ENCODE results near the gene TNK2.
"Not testable (repeated sequence)": the region's sequence is repeated elsewhere in the genome, so short reads cannot be mapped to it uniquely, and the experiment has no call there.

Gene TNK2

DNA sequence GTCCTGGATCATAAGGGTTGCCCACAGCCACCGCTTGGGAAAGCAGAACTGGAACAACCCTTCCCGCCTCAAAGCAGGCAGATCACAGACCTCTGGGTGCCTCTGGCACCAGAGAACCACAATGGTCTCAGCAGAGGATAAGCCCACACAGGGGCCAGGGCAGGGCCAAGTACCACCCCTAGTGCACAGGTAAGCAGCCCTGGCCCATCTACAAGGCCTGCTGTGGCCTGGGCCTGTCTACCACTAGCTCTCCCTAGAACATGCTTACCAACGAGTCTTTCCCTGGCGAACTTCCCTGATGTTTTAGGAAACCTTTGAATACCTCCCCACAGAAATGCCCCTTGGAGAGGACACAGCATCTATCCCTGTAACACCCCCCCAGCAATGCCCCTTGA, 28.3 kb downstream of the TNK2 start:
- no peaks in the 10 kb centered on the region for H3K27me3 Mint-ChIP-seq
- DNase-seq (ENCODE audit: low spot score in 2 of 2) (no peak), ATAC-seq (ENCODE audit: low read depth) (no peak)
- H3K36me3 Mint-ChIP-seq = peaks cover 11% of the 10 kb centered on the region
- no peak overlapping the region for H3K4me3 Mint-ChIP-seq
- H3K27ac Mint-ChIP-seq = no peak overlapping the region
- no peaks in the 10 kb centered on the region for H3K9me3 Mint-ChIP-seq
- peaks cover 4% of the 10 kb centered on the region for H3K4me1 Mint-ChIP-seq

DNA sequence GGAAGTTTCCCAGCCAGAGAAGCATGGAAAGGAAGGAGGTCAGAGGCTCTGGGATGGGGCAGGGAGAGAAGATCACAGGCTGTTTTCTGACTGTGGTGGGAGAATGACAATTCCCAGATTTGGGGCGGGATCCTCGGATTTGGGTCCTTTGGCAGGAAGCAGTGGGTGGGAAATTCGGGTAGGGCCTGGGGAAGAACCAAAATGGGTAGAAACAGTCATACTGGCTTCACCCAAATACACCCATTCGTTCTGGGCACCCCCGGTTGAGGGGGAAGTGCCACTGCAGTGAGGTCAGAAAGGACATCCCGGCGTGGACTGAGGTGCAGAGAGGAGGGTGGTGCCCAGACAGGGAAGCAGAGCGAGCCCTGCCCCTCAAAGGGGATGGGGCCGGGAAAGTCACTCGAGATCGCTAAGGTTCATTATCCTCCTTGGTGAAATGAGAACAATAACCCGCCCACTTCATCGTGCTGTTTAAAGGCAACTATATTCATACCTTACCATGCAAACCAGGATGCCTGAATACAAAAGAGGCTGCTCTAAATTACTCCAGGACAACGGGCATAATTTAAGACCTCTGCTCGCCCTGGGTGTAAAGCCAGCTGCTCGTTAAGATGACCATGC, 28.8 kb downstream of the TNK2 start:
- no peak for ATAC-seq (ENCODE audit: low read depth)
- no peak overlapping the region for H3K4me3 Mint-ChIP-seq
- peaks cover 4% of the 10 kb centered on the region for H3K4me1 Mint-ChIP-seq
- peaks cover 11% of the 10 kb centered on the region for H3K36me3 Mint-ChIP-seq
- H3K27ac Mint-ChIP-seq = no peak overlapping the region
- no peaks in the 10 kb centered on the region for H3K9me3 Mint-ChIP-seq
- H3K27me3 Mint-ChIP-seq = no peaks in the 10 kb centered on the region
- DNase-seq (ENCODE audit: low spot score in 2 of 2) = no peak

DNA sequence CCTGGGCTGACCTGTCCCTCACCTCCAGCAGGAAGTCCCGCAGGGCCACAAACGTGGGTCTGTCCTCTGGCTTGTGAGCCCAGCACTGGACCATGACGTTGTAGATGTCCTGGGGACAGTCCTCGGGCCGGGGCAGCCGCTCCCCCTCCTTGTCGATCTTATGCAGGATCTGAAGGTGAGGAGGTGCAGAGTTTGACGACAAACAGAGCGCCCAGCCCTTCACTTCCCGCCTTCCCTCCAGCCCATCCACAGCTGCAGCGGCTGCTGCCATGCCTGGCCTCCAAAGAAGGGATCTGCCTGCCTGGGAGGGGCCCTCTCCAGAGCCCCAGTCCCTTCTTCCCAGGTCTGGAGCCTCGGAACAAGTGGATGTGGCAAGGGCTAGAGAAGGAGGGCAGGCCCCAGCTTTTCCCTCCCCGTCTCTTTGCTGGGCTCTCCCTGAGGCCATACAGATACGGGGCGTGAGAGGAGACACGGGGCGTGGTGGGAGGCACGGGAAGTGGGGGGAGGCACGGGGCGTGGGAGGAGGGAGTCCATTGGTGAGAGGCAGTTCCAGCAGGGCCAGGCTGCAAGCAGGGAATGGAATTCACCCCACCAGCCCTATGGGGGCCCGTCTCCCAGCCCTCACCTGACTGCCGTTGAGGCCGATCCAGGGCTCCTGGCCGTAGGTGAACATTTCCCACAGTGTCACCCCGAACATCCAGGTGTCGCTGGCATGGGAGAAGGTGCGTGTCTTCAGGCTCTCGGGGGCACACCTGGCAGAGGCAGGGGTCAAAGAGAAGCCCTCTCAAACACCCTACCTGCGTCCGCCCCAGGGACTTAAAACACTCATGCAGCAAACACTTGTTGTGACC, 29.7 kb downstream of the TNK2 start:
- Mint-ChIP-seq H3K4me1 (peaks cover 4% of the 10 kb centered on the region), H3K27me3 (no peaks in the 10 kb centered on the region), H3K9me3 (no peaks in the 10 kb centered on the region), H3K27ac (no peak overlapping the region), H3K4me3 (no peak overlapping the region), H3K36me3 (peaks cover 11% of the 10 kb centered on the region)
- ATAC-seq (ENCODE audit: low read depth) (no peak), DNase-seq (ENCODE audit: low spot score in 2 of 2) (no peak)

DNA sequence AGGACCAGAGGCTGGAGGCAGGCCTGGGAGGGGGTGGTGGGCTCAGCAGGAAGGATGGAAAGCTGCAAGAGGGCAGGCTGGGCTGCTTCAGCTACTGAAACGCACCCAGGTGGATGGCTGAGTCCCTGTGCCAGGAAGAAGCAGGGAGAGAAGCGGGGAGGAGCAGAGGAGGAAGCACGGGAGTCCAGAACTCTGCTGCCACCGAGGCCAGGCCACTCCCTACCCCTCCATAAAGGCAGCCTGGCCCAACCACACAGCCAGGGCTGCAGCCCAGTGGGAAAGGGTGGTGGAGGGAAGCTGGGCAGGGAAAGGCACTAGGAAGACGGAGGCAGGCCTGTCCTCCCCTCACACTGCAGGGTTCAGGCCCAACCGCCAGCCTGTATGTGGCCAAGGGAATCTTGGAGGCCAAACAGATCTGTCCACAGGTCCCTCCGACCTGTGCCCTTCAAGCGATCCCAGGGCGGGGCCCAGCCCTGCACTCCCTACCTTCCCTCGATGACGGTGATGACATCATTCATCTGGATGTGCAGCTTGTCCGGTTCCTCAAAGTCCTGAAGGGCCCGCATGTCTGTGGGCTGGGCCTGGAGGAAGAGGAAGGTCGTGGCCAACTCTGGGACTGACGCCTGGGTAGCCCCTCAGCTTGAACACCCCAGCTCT, 30.5 kb downstream of the TNK2 start:
- Mint-ChIP-seq H3K4me1 (peaks cover 4% of the 10 kb centered on the region), H3K27me3 (no peaks in the 10 kb centered on the region), H3K4me3 (no peak overlapping the region), H3K27ac (no peak overlapping the region), H3K9me3 (no peaks in the 10 kb centered on the region), H3K36me3 (peaks cover 9% of the 10 kb centered on the region)
- ATAC-seq (ENCODE audit: low read depth) (no peak), DNase-seq (ENCODE audit: low spot score in 2 of 2) (no peak)

DNA sequence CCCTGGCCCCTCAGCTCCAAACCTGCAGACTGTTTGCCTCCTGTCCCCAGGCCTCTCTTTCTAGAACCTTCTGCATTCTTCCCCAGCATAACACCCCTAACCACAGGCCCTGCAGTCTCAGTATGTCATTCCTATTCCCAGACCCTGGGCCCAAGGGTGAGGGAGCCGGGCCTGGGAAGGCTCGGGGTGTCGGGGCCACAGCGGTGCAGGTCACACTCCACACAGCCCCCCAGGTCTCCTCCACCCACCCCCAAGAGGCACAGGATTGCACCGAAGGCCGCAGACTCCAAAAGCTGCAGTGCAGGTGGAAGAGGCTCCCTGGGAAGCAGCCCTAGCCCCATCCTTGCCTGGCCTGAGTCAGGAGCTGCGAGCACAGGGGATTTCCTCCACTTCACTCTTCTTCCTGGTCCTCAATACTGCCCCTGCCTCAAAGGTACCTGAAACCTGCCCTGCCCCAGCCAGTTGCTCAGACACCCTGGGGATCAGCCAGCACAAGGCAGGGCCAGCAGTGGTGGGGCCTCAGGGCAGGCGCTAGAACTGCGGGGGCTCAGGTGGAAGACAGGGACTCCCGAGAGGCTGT, 31.1 kb downstream of the TNK2 start:
- no peaks in the 10 kb centered on the region for H3K9me3 Mint-ChIP-seq
- H3K27ac Mint-ChIP-seq = no peak overlapping the region
- no peaks in the 10 kb centered on the region for H3K27me3 Mint-ChIP-seq
- H3K4me1 Mint-ChIP-seq = peaks cover 4% of the 10 kb centered on the region
- no peak overlapping the region for H3K4me3 Mint-ChIP-seq
- peaks cover 9% of the 10 kb centered on the region for H3K36me3 Mint-ChIP-seq
- no peak for ATAC-seq (ENCODE audit: low read depth)
- no peak for DNase-seq (ENCODE audit: low spot score in 2 of 2)

DNA sequence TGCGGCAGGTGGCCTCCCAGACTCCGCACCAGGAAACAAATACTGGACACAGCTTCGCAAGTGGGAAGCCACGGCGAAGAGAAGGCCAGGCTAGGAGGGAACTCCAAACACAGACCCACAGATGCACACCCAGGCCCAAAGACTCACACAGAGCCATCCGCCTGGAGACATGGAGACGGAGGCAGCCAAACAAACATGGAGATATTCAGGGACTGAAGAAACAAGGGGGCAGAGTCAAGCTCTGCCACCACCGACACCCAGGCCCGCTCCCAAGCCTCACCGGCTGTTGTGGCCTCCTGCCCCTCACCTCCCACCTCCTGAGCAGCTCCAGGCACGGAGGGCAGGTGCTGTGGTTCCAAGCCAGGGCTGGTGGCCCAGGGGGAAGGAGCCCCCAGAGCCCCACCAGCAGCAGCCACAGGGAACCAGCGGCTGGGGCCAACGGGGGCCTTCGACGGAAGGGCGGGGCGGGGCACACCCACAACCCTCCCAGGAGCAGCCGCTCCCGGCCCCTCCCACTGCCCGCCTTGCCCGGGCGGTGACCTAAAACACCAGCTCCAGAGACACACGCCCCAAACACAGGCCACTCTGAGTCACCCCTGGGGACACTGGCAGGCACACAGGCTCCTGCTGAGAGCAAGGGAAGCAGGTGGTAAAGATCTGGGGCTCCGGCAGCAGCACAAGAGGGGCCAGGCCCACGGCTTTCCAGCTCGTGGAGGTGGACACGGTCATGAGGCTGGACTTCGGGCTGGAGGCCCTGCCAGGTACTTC, 31.9 kb downstream of the TNK2 start:
- Mint-ChIP-seq H3K4me1 (peaks cover 4% of the 10 kb centered on the region), H3K27me3 (no peaks in the 10 kb centered on the region), H3K9me3 (no peaks in the 10 kb centered on the region), H3K27ac (no peak overlapping the region), H3K36me3 (peaks cover 9% of the 10 kb centered on the region), H3K4me3 (no peak overlapping the region)
- ATAC-seq (ENCODE audit: low read depth) = no peak
- no peak for DNase-seq (ENCODE audit: low spot score in 2 of 2)

DNA sequence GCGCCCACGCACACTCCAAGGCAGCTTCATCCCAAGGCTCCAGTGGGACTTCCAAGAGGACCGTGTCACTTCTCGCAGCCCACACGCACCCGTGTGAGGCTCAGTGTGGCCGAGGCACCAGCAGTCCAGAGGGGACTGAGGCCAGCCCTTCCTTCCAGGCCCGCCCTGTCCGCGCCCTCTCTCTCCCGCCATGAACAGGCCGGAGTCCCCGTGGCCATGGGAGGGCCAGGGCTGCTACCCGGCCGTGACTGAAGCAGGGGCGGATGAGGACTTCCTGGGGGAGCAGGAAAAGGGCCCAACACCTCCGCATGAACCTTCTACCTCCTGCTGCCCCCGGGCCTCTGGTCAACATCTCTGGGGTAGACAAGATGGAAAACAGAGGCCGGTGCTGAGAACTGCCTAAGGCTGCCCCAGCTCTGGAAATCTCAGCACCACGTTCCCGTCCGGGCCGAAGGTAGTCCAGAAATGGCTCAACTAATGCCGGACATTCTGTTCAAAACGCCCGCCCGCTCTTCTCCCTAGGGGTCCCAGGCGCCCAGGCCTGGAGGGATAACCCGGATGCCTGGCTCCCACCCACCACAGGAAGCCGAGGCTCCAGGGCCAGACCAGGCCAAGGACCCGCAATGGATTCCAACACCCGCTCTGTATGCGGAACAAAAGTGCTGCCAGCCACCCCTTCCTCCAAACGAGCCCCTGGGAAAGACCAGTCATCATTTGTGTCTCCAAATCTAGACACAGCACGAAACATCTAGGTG, 32.7 kb downstream of the TNK2 start:
- H3K9me3 Mint-ChIP-seq = no peaks in the 10 kb centered on the region
- H3K27ac Mint-ChIP-seq = no peak overlapping the region
- H3K27me3 Mint-ChIP-seq = no peaks in the 10 kb centered on the region
- peaks cover 4% of the 10 kb centered on the region for H3K4me1 Mint-ChIP-seq
- no peak overlapping the region for H3K4me3 Mint-ChIP-seq
- H3K36me3 Mint-ChIP-seq = peaks cover 9% of the 10 kb centered on the region
- ATAC-seq (ENCODE audit: low read depth) (no peak), DNase-seq (ENCODE audit: low spot score in 2 of 2) (no peak)

DNA sequence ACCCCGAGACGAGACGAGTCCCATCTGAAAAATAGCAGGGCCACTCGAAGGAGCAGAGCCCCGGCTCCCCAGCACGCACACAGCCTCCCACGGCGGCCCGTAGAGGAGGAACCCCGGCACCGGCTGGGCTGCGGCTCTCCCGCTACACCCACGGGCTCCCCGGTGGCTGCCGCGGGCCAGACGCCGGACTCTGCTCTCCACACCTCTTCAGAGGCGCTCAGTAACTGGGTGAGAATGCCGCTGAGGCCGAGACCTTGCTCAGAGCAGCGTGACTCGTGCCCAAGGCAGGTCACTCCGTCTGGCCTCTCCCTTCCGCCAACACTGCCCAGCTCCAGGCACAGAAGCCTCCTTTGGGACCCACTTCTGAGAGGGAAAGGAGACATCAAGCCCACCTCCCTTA, 34.4 kb downstream of the TNK2 start:
- Mint-ChIP-seq H3K9me3 (no peaks in the 10 kb centered on the region), H3K36me3 (peaks cover 9% of the 10 kb centered on the region), H3K4me1 (peaks cover 4% of the 10 kb centered on the region), H3K27me3 (no peaks in the 10 kb centered on the region), H3K4me3 (no peak overlapping the region), H3K27ac (no peak overlapping the region)
- ATAC-seq (ENCODE audit: low read depth) (no peak), DNase-seq (ENCODE audit: low spot score in 2 of 2) (no peak)

DNA sequence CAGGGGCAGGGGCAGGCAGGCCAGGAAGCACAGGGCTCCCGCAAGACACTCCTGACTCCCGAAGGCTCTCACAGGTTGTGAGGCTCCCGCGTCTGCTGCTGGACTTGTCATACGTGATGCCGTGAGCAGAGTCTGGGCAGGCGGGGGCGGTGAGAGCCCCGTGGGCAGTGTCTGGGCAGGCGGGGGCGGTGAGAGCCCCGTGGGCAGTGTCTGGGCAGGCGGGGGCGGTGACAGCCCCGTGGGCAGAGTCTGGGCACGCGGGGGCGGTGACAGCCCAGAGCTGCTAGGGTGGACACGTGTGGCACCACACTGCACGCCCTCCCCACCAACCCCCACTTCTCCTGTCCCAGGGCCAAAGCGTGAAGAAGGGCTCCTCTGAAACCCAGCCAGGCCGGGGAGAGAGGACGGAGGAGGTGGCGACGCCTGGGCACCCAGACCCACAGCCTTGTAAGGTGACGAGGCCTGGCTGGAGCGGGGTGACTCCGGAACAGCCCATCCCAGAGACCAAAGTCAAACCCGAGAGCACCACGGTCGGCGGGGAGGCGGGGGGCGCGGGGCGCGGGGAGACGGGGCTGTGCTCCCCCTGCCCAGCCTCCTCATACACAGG, 35.0 kb downstream of the TNK2 start:
- H3K4me1 Mint-ChIP-seq = peaks cover 4% of the 10 kb centered on the region
- no peaks in the 10 kb centered on the region for H3K9me3 Mint-ChIP-seq
- no peak overlapping the region for H3K27ac Mint-ChIP-seq
- peaks cover 10% of the 10 kb centered on the region for H3K36me3 Mint-ChIP-seq
- no peaks in the 10 kb centered on the region for H3K27me3 Mint-ChIP-seq
- DNase-seq (ENCODE audit: low spot score in 2 of 2) = no peak
- ATAC-seq (ENCODE audit: low read depth) = no peak
- no peak overlapping the region for H3K4me3 Mint-ChIP-seq

DNA sequence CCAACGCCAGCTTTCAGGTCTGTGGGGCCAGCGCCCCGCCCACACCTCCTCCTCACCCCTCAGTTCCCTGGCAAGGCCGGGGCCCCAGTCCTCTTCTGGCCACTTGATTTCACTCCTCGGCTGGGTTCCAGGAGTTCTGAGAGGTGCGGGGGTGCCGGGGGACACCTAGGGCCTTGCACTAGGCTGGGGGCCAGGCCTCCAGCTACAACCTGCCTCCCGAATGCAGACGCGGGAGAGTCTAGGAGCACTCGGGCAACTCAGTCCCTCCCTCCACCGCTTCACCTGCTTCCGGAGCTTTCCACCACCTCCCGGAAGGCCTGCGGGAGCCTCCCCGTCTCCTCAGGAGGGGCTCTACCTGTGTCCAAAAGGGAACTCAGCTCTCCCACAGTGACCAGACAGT, 35.6 kb downstream of the TNK2 start:
- peaks cover 10% of the 10 kb centered on the region for H3K36me3 Mint-ChIP-seq
- DNase-seq (ENCODE audit: low spot score in 2 of 2) = no peak
- H3K27me3 Mint-ChIP-seq = no peaks in the 10 kb centered on the region
- H3K9me3 Mint-ChIP-seq = no peaks in the 10 kb centered on the region
- no peak overlapping the region for H3K27ac Mint-ChIP-seq
- H3K4me1 Mint-ChIP-seq = peaks cover 4% of the 10 kb centered on the region
- no peak overlapping the region for H3K4me3 Mint-ChIP-seq
- ATAC-seq (ENCODE audit: low read depth) = no peak

DNA sequence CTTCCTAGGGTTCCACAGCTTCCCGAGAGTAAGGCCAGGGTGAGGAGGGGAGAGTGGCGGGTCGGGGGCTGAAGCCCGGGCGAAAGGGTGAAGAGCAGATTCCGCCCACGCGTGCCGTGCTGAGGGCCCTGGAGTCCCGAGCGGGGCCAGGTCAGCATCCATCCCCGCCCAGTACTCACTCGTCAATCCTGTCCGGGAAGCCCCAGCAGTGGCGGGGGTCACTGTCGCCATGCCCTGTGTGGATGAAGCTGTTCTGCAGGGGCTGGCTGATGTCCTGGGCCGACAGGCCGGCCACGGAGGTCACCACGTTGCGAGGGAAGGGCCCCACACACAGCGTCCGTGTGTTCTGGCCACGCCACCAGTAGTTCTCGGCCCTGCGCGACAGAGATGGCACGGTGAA, 36.3 kb downstream of the TNK2 start:
- H3K4me3 Mint-ChIP-seq = no peak overlapping the region
- H3K4me1 Mint-ChIP-seq = peaks cover 2% of the 10 kb centered on the region
- no peak for DNase-seq (ENCODE audit: low spot score in 2 of 2)
- no peak for ATAC-seq (ENCODE audit: low read depth)
- H3K9me3 Mint-ChIP-seq = no peaks in the 10 kb centered on the region
- no peaks in the 10 kb centered on the region for H3K27me3 Mint-ChIP-seq
- peaks cover 6% of the 10 kb centered on the region for H3K36me3 Mint-ChIP-seq
- no peak overlapping the region for H3K27ac Mint-ChIP-seq

DNA sequence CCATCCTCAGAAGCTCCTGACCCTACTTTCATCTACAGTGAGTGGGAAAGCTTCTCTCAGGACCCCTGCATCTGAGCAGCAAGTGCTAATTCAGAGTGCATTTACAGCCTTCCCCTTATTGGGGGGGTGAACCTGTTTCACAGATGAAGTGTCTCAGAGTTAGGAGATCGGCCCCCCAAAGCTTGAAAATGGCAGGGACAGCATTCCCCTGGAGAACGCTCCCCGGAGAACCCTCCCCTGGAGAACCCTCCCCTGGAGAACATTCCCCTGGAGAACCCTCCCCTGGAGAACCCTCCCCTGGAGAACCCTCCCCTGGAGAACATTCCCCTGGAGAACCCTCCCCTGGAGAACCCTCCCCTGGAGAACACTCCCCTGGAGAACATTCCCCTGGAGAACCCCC, 36.7 kb downstream of the TNK2 start:
- DNase-seq (ENCODE audit: low spot score in 2 of 2); H3K4me3 Mint-ChIP-seq; H3K4me1 Mint-ChIP-seq; ATAC-seq (ENCODE audit: low read depth); H3K36me3 Mint-ChIP-seq; H3K27me3 Mint-ChIP-seq; H3K27ac Mint-ChIP-seq; H3K9me3 Mint-ChIP-seq: not testable (repeated sequence)

DNA sequence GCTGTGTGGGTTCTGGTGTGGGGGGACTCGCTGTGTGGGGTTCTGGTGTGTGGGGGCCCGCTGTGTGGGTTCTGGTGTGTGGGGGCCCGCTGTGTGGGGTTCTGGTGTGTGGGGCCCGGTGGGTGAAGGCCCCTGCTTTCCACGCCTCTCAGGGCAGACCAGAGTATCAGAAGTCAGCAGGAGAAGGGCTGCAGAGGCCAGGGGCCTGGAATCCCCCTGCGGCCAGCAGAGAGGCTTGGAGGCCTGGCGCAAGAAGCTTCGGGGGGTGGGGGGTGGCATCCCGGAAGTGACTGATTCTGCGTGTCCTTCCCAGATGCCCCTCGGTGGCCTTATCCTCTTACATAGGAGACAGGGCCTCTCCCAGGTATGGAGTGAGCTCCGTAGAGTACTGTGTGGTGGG, 37.4 kb downstream of the TNK2 start:
- H3K36me3 Mint-ChIP-seq = peaks cover 6% of the 10 kb centered on the region
- H3K4me1 Mint-ChIP-seq = no peaks in the 10 kb centered on the region
- ATAC-seq (ENCODE audit: low read depth) = no peak
- H3K4me3 Mint-ChIP-seq = no peak overlapping the region
- H3K9me3 Mint-ChIP-seq = no peaks in the 10 kb centered on the region
- no peak overlapping the region for H3K27ac Mint-ChIP-seq
- DNase-seq (ENCODE audit: low spot score in 2 of 2) = no peak
- no peaks in the 10 kb centered on the region for H3K27me3 Mint-ChIP-seq
